Heart left ventricle (tissue), 16 donors: ENCODE measurements around the gene NACC2. TPM values are rescaled to one million over a fixed set of nuclear protein-coding genes. Genes with fewer than 3 reads are reported as not detected.

Experiments used
- ATAC-seq, 4 donors: fragments of 200-7000 bp; cut with Tn5 transposase; one replicate each; pipeline ENCODE4 v1.9.1; 2020 to 2022; ENCODE audit warnings: moderate library complexity in 4 of 4, mild to moderate bottlenecking in 3 of 4, moderate number of reproducible peaks in 1 of 4
- DNase-seq, 5 donors: peaks; one replicate each; pipeline ENCODE4 v3.0.0-alpha.2; 2020
- H3K27ac ChIP-seq, 12 donors: fragments of 200-600 bp; sonication (generic) in 4 of 12; one replicate each; pipeline versions ENCODE4 v1.5.0 to v1.8.0; 2016 to 2022; ENCODE audit warnings: mild to moderate bottlenecking in 2 of 12
- H3K27me3 ChIP-seq, 9 donors: fragments of 200-600 bp; sonication (generic) in 2 of 9; one replicate each; pipeline versions ENCODE4 v1.5.1 to v1.8.0; 2016 to 2022; ENCODE audit warnings: mild to moderate bottlenecking in 3 of 9
- H3K36me3 ChIP-seq, 9 donors: fragments of 200-600 bp; sonication (generic) in 2 of 9; one replicate each; pipeline versions ENCODE4 v1.5.0 to v1.8.0; 2018 to 2022; ENCODE audit warnings: mild to moderate bottlenecking in 2 of 9
- H3K4me1 ChIP-seq, 12 donors: fragments of 200-600 bp; sonication (generic) in 4 of 12; one replicate each; pipeline versions ENCODE4 v1.5.0 to v1.8.0; 2016 to 2022; ENCODE audit warnings: mild to moderate bottlenecking in 3 of 12
- H3K4me3 ChIP-seq, 12 donors: fragments of 200-600 bp; sonication (generic) in 4 of 12; one replicate each; pipeline versions ENCODE4 v1.5.0 to v1.8.0; 2017 to 2022; ENCODE audit warnings: mild to moderate bottlenecking in 9 of 12, moderate library complexity in 4 of 12
- H3K9me3 ChIP-seq, 12 donors: fragments of 200-600 bp; sonication (generic) in 4 of 12; one replicate each; pipeline versions ENCODE4 v1.5.0 to v1.8.0; 2016 to 2022; ENCODE audit warnings: mild to moderate bottlenecking in 1 of 12
- CTCF ChIP-seq, 12 donors: fragments of 200-600 bp; sonication (generic) in 4 of 12; IDR thresholded peaks; one replicate each; pipeline versions ENCODE4 v1.5.0 to v1.8.0; 2018 to 2022; ENCODE audit warnings: antibody characterized with exemption in 12 of 12, mild to moderate bottlenecking in 5 of 12
- POLR2A ChIP-seq, 2 donors: fragments of 450-650 bp; IDR thresholded peaks; one replicate each; pipeline ENCODE4 v1.6.1; 2017; ENCODE audit warnings: antibody characterized with exemption in 2 of 2, mild to moderate bottlenecking in 2 of 2, moderate library complexity in 2 of 2
- WGBS, 4 donors: extraction: QIAGEN DNeasy Blood & Tissue Kit in 2 of 4; methylation state at CpG; one replicate each; pipeline versions ENCODE4 v1.1.5 to v1.1.7; 2013 to 2018; 5-methylcytosine and 5-hydroxymethylcytosine counted together
- intact Hi-C, 10 donors: fragments of 100-400 bp; cut with DNase I; formaldehyde crosslinking; loops; one replicate each; pipeline versions ENCODE4 v1.11.1 to v1.14.2; 2022
- polyA plus RNA-seq, 2 donors: library from polyadenylated mRNA; stranded (reverse); fragments of 200-250 nt; gene quantifications; one replicate each; pipeline ENCODE4 v1.2.3, GENCODE V29; 2013
- total RNA-seq, 9 donors: library from RNA; depleted of rRNA in 2 of 9; stranded (reverse); fragments of >200 nt in 2 of 9; fragmentation: NEBNext Ultra II Directional in 3 of 9; extraction: Animal tissue kit (Norgen Biotek cat#: 25700) in 3 of 9; gene quantifications; one replicate each; pipeline versions ENCODE4 v1.1.0 to v1.2.4, GENCODE V29; 2016 to 2023
- donor health status: ischemic (EF 13 %, LVEDD 7.1; RV severe dilation, severe dysfunction).
- donor health status: healthy with polysubstance abuse.
- donor health status: DM: no; HTN: yes; CAD: no.
- donor health status: DM: no; HTN: no; CAD: no.
- donor health status: ischemic (EF 25% LVEDD 6.9; RV normal size, moderate dysfunction).
- donor health status: ischemic (EF 25% LVEDD 5.7; RV mildly dilated, moderate dysfunction).
- donor health status: healthy.
- donor health status: DM: yes; HTN: yes; CAD: no.
- donor health status: ischemic (EF 35%, LVEDD 5.7; RV mildly dilated, moderate dysfunction).
- donor health status: nonischemic (EF 11% LVEDD 7.7; RV severe dilation, severe dysfunction).
- donor health status: DM: yes; HTN: yes; CAD: no.
- donor health status: PGD.
- donor health status: ischemic (EF 29% LVEDD 5.4; RV normal size, mild dysfunction).
- donor health status: nonischemic (EF 23%, LVEDD 6.1; RV moderate dilation, normal function).

NACC2 gene
- total and polyA plus RNA-seq, 11 donors, result 17.9 to 66.5 (median 47.4) TPM

DNA sequence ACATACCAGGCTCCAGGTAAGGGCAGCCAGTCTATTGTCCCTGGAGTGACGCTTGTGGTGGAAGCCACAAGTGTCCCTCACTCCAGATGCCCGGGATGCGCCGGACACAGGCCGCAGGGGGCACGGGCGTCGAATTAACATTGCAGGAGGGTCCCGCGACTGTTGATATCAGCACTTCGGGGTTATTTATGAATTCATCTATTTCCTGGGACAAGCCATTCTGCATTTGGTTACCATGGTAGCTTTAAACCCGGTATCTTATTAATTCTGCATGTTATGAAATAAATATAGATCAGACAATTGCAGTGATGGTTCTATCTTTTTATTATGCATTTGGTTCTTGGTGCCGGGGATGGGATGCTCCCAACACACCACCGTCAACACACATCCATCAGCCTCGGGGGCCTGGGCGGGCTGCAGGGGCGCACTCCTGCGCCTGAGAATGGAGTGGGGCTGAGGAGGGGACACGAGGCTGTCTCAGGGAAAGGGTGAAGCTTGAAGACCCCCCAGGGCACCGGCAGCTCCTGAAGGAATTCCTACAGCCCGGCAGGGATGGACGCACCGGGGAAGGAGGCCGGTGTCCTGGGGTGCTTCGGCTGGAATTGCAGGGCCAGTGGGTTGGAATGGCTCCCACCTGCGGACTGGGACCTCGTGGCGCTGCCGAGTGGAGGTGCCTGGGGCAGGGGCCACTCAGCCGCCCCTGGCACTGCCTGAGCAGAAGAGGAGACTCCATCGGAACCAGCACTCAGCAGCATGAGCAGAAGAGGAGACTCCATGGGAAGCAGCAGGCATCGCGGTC is 41.2 kb upstream of the NACC2 start:
- Histone ChIP-seq H3K27me3 (peaks cover 5 to 56% (median 30%) of the 10 kb centered on the region in 9 donors), H3K4me3 (no peak overlapping the region), H3K9me3 (no peaks in the 10 kb centered on the region), H3K4me1 (peaks cover 0 to 33% (median 5%) of the 10 kb centered on the region in 12 donors), H3K36me3 (no peaks in the 10 kb centered on the region), H3K27ac (no peak overlapping the region)
- ATAC-seq (no peak), DNase-seq (no peak)
- TF ChIP-seq CTCF (IDR thresholded peaks at IDR 0.05), result no peak
- no peak for TF ChIP-seq POLR2A (IDR thresholded peaks at IDR 0.05)
- 79 to 85% (median 80%) methylated on average over 25 to 33 of the region's 33 CpGs for WGBS, 4 donors
- intact Hi-C loops, result no loop called here

DNA sequence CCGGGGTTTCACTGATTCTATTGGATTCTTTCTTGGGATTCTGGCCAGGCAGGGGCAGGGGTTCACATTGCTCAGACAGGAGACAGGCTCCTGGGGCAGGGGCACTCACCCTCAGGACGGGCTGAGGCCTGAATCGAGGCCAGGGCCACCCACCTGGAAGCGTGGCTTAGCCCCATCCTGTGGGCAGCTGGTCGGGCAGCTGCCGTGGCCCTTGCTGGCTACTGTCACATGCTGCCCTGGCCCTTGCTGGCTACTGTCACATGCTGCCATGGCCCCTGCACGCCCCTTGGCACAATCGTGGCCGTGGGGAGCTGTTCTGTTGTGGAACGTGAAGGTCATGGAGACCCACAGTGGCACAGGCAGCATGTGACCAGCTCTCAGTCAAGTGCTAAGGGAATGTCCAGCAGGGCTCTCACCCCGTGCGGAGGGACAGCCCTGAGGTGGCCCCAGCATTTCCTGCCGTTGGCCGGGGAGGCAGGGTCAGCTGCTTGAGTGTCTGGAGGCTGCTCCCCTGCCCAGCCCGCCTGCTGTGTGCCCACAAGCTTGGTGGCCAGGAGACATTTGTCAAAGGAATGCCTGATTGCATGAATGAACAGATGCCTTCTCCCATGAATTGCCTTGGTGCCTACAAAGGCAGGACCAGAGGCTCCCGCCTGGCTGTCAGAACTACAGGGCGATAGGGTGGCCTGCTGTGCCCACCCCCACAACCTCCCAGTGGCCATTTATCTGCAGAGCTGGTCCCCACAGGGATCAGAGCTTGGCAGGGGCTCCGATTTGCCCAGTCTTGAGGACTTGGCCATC is 40.4 kb upstream of the NACC2 start:
- no peaks in the 10 kb centered on the region for H3K9me3 ChIP-seq
- WGBS, 4 donors, result 43 to 59% (median 53%) methylated on average over 5 to 18 of the region's 18 CpGs
- intact Hi-C loops, result no loop called here
- no peak overlapping the region for H3K27ac ChIP-seq
- H3K36me3 ChIP-seq, result no peaks in the 10 kb centered on the region
- peaks cover 5 to 60% (median 30%) of the 10 kb centered on the region in 9 donors for H3K27me3 ChIP-seq
- H3K4me1 ChIP-seq, result peaks cover 0 to 33% (median 5%) of the 10 kb centered on the region in 12 donors
- no peak overlapping the region for H3K4me3 ChIP-seq
- TF ChIP-seq CTCF (IDR thresholded peaks at IDR 0.05) (no peak), POLR2A (IDR thresholded peaks at IDR 0.05) (no peak)
- no peak for DNase-seq
- ATAC-seq, result peak in 3 of 4 donors; percentile 18 to 36 (median 19)

DNA sequence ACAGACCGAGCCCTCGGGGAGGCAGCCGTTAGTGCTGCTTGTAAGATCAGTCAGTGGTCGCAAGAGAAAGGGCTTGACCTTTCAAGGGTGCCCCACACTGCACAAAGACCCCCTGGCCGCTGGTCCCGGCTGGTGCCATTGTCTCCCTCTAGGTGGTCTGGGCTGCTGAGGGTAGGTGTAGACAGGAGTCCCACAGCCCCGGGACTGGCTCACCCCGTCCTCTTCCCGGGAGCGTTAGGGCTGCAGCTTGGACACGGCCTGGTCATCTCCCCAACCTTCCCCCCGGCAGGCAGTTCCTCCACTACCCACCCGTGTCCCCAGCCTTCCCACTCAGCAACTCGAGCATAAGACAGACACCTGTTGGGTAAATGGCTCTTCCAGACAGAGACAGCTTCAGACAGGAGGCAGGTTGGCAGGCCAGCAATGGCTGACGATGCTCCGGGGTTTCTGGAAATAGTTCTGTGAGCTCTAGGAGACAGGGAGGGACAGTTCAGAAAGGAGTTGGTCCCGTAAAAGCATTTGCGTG is 38.9 kb upstream of the NACC2 start:
- intact Hi-C loops, result loop anchor here in 2 of 10 donors (2.0 kb wide), 1 partner anchor 149 kb away; no protein-coding TSS in a partner anchor
- Histone ChIP-seq H3K4me1 (peaks cover 0 to 33% (median 5%) of the 10 kb centered on the region in 12 donors), H3K9me3 (no peaks in the 10 kb centered on the region), H3K4me3 (peak overlapping the region in 3 of 12 donors; percentile 48 to 53 (median 52)), H3K36me3 (no peaks in the 10 kb centered on the region), H3K27ac (no peak overlapping the region), H3K27me3 (peaks cover 5 to 64% (median 30%) of the 10 kb centered on the region in 9 donors)
- DNase-seq (peak in 1 of 5 donors; percentile 48), ATAC-seq (no peak)
- WGBS, 4 donors, result 28 to 40% (median 29%) methylated on average over 17 to 18 of the region's 18 CpGs
- TF ChIP-seq CTCF (IDR thresholded peaks at IDR 0.05), result no peak
- TF ChIP-seq POLR2A (IDR thresholded peaks at IDR 0.05), result no peak
